CD14-positive monocyte (primary cell): ENCODE measurements around the gene GMDS. TPM values are rescaled to one million over a fixed set of nuclear protein-coding genes. Genes with fewer than 3 reads are reported as not detected.

Source experiments
- DNase-seq, 3 donors: peaks; one replicate each; pipeline ENCODE4 v3.0.0-alpha.2; 2011 to 2022
- H2AFZ ChIP-seq: 2 replicates; pipeline ENCODE4 v1.6.0; 2012; ENCODE audit warnings: mild to moderate bottlenecking, low read depth, low read length, inconsistent platforms; ENCODE audit not compliant: insufficient read depth, poor library complexity, severe bottlenecking
- H3K27ac ChIP-seq, 2 donors: 1 replicate in 1 of 2; 2 replicates in 1 of 2; pipeline ENCODE4 v1.5.1; 2012 to 2013; ENCODE audit warnings: low read length in 2 of 2, control low read depth in 1 of 2, inconsistent platforms in 1 of 2, low read depth in 1 of 2, mild to moderate bottlenecking in 1 of 2
- H3K27me3 ChIP-seq, 2 donors: one replicate each; pipeline versions ENCODE4 v1.6.0 to v1.6.1; 2011 to 2013; ENCODE audit warnings: low read length in 2 of 2; ENCODE audit not compliant: control insufficient read depth in 2 of 2, insufficient read depth in 2 of 2
- H3K36me3 ChIP-seq, 2 donors: replicated peaks in 1 of 2; 1 replicate in 1 of 2; 2 replicates in 1 of 2; pipeline versions ENCODE4 v1.5.1 to v1.6.1; 2012 to 2013; ENCODE audit warnings: low read length in 2 of 2, control low read depth in 1 of 2, inconsistent platforms in 1 of 2, mild to moderate bottlenecking in 1 of 2; ENCODE audit not compliant: insufficient read depth in 2 of 2, control insufficient read depth in 1 of 2
- H3K4me1 ChIP-seq, 2 donors: 1 replicate in 1 of 2; 2 replicates in 1 of 2; pipeline versions ENCODE4 v1.5.1 to v1.6.1; 2012 to 2013; ENCODE audit warnings: low read length in 2 of 2, control low read depth in 1 of 2, inconsistent platforms in 1 of 2, mild to moderate bottlenecking in 1 of 2, moderate library complexity in 1 of 2; ENCODE audit not compliant: insufficient read depth in 2 of 2, control insufficient read depth in 1 of 2
- H3K4me2 ChIP-seq: replicated peaks from 2 replicates; pipeline ENCODE3; 2012; ENCODE audit warnings: low read length, moderate library complexity, mild to moderate bottlenecking; ENCODE audit not compliant: poor library complexity, severe bottlenecking; ENCODE audit errors: extremely low read depth
- H3K4me3 ChIP-seq, 3 experiments: fragments of 200-600 bp in 1 of 3; sonication (generic) in 1 of 3; replicated peaks in 1 of 3; 1 replicate in 2 of 3; 2 replicates in 1 of 3; pipeline ENCODE4 v1.5.1; 2011 to 2013; ENCODE audit warnings: low read length in 3 of 3, mild to moderate bottlenecking in 3 of 3, control low read depth in 2 of 3, low read depth in 2 of 3, inconsistent platforms in 1 of 3, moderate library complexity in 1 of 3
- H3K79me2 ChIP-seq: 2 replicates; pipeline ENCODE4 v1.6.0; 2012; ENCODE audit warnings: mild to moderate bottlenecking, control low read depth, inconsistent platforms, low read length, moderate library complexity; ENCODE audit not compliant: insufficient read depth
- H3K9ac ChIP-seq: 2 replicates; pipeline ENCODE4 v1.6.0; 2017; ENCODE audit warnings: low read length, mild to moderate bottlenecking; ENCODE audit not compliant: insufficient read depth, poor library complexity, severe bottlenecking
- H3K9me3 ChIP-seq, 2 donors: replicated peaks in 1 of 2; 1 replicate in 1 of 2; 2 replicates in 1 of 2; pipeline versions ENCODE4 v1.5.1 to v1.6.1; 2012 to 2013; ENCODE audit warnings: low read length in 2 of 2, control low read depth in 1 of 2; ENCODE audit not compliant: control insufficient read depth in 1 of 2, insufficient read depth in 1 of 2
- H4K20me1 ChIP-seq: 2 replicates; pipeline ENCODE4 v1.6.0; 2012; ENCODE audit warnings: mild to moderate bottlenecking, low read length, control low read depth, moderate library complexity; ENCODE audit not compliant: insufficient read depth
- H3K27ac Mint-ChIP-seq, 7 donors: one replicate each; pipeline ENCODE4 v1.8.0; 2020; ENCODE audit warnings: mild to moderate bottlenecking in 7 of 7, mixed read lengths in 7 of 7, moderate library complexity in 6 of 7, inconsistent platforms in 2 of 7
- H3K27me3 Mint-ChIP-seq, 3 donors: one replicate each; pipeline ENCODE4 v1.8.0; 2021 to 2022; ENCODE audit warnings: low read depth in 3 of 3, mild to moderate bottlenecking in 3 of 3, mixed read lengths in 3 of 3, moderate library complexity in 3 of 3, inconsistent platforms in 1 of 3
- H3K36me3 Mint-ChIP-seq, 2 donors: one replicate each; pipeline ENCODE4 v1.8.0; 2020; ENCODE audit warnings: mixed read lengths in 2 of 2, inconsistent platforms in 1 of 2, mild to moderate bottlenecking in 1 of 2
- H3K4me1 Mint-ChIP-seq: one replicate; pipeline ENCODE4 v1.8.0; 2020; ENCODE audit warnings: mild to moderate bottlenecking, mixed read lengths
- H3K4me3 Mint-ChIP-seq, 2 donors: one replicate each; pipeline ENCODE4 v1.8.0; 2020; ENCODE audit warnings: mild to moderate bottlenecking in 2 of 2, mixed read lengths in 2 of 2, moderate library complexity in 1 of 2
- H3K9me3 Mint-ChIP-seq, 7 donors: one replicate each; pipeline ENCODE4 v1.8.0; 2020 to 2022; ENCODE audit warnings: mixed read lengths in 7 of 7, mild to moderate bottlenecking in 6 of 7, moderate library complexity in 6 of 7, inconsistent platforms in 2 of 7
- CTCF ChIP-seq: fragments of 200-600 bp; IDR thresholded peaks from one replicate; pipeline ENCODE4 v1.8.0; 2022; ENCODE audit warnings: antibody characterized with exemption, mild to moderate bottlenecking
- WGBS: methylation state at CpG from one replicate; pipeline ENCODE4 v1.1.5; 2013; ENCODE audit warnings: missing lambda C conversion rate; ENCODE audit not compliant: insufficient coverage; 5-methylcytosine and 5-hydroxymethylcytosine counted together
- intact Hi-C, 2 donors: fragments of 100-400 bp; cut with micrococcal nuclease; formaldehyde crosslinking; loops; one replicate each; pipeline versions ENCODE4 v1.15.0 to v1.15.1; 2023
- polyA plus RNA-seq, 3 donors: library from polyadenylated mRNA; depleted of rRNA in 1 of 3; unstranded in 2 of 3; stranded (reverse) in 1 of 3; fragments of 300-500 nt in 2 of 3; fragments of >200 nt in 1 of 3; fragmentation: Illumina TruSeq in 2 of 3; gene quantifications; 1 replicate in 2 of 3; 2 replicates in 1 of 3; pipeline ENCODE4 v1.2.3, GENCODE V29; 2012 to 2021

The GMDS gene
- polyA plus RNA-seq, 3 donors: 10.5 to 19.9 (median 17.6) TPM

GRCh38 chr6:2063547-2063946, 181.9 kb downstream of the GMDS start:
- peaks cover 0 to 7% (median 3%) of the 10 kb centered on the region in 7 donors for H3K9me3 Mint-ChIP-seq
- Histone ChIP-seq H3K9ac (no peak overlapping the region), H3K4me3 (no peak overlapping the region), H2AFZ (no peak overlapping the region), H4K20me1 (no peaks in the 10 kb centered on the region), H3K9me3 (no peaks in the 10 kb centered on the region), H3K79me2 (no peaks in the 10 kb centered on the region), H3K36me3 (no peaks in the 10 kb centered on the region), H3K4me1 (no peaks in the 10 kb centered on the region), H3K27me3 (no peaks in the 10 kb centered on the region), H3K4me2 (no peak overlapping the region), H3K27ac (no peak overlapping the region)
- no peak for TF ChIP-seq CTCF
- H3K36me3 Mint-ChIP-seq: peaks cover 3% of the 10 kb centered on the region in 2 donors
- no peak for DNase-seq
- H3K4me3 Mint-ChIP-seq: no peak overlapping the region
- intact Hi-C loops: no loop called here
- H3K4me1 Mint-ChIP-seq: no peaks in the 10 kb centered on the region
- 100% methylated on average over 1 of the region's 3 CpGs for WGBS
- no peak overlapping the region for H3K27ac Mint-ChIP-seq
- H3K27me3 Mint-ChIP-seq: no peaks in the 10 kb centered on the region

GRCh38 chr6:2061880-2062279, 183.5 kb downstream of the GMDS start:
- WGBS: 100% methylated on average over 2 of the region's 3 CpGs

More at GRCh38 chr6:2061880-2062279, 183.5 kb downstream of the GMDS start:
- H3K4me3 ChIP-seq: no peak overlapping the region
- H3K9me3 Mint-ChIP-seq: peaks cover 0 to 6% (median 2%) of the 10 kb centered on the region in 7 donors
- H3K36me3 Mint-ChIP-seq: peaks cover 3 to 5% of the 10 kb centered on the region in 2 donors
- H3K27ac Mint-ChIP-seq: no peak overlapping the region
- no peaks in the 10 kb centered on the region for H3K27me3 ChIP-seq
- H3K4me2 ChIP-seq: no peak overlapping the region
- H3K79me2 ChIP-seq: no peaks in the 10 kb centered on the region
- no peaks in the 10 kb centered on the region for H3K4me1 Mint-ChIP-seq
- no peaks in the 10 kb centered on the region for H3K36me3 ChIP-seq
- H3K4me1 ChIP-seq: no peaks in the 10 kb centered on the region
- H3K27ac ChIP-seq: no peak overlapping the region
- no peak for TF ChIP-seq CTCF
- peaks cover 0 to 2% (median 0%) of the 10 kb centered on the region in 3 donors for H3K27me3 Mint-ChIP-seq
- intact Hi-C loops: no loop called here
- no peak for DNase-seq
- H3K9ac ChIP-seq: no peak overlapping the region
- no peak overlapping the region for H2AFZ ChIP-seq
- H4K20me1 ChIP-seq: no peaks in the 10 kb centered on the region
- H3K9me3 ChIP-seq: no peaks in the 10 kb centered on the region
- no peak overlapping the region for H3K4me3 Mint-ChIP-seq
